Right ventricle myocardium superior (tissue), 1 donor: ENCODE measurements around the gene MINPP1. TPM values are rescaled to one million over a fixed set of nuclear protein-coding genes. Genes with fewer than 3 reads are reported as not detected.

Experiments used
- ATAC-seq: fragments of 200-7000 bp; cut with Tn5 transposase; one replicate; pipeline ENCODE4 v1.9.1; 2020; ENCODE audit warnings: mild to moderate bottlenecking; ENCODE audit not compliant: poor library complexity
- DNase-seq: peaks from one replicate; pipeline ENCODE4 v3.0.0-alpha.2; 2020
- intact Hi-C: fragments of 100-400 bp; cut with DNase I; formaldehyde crosslinking; loops from one replicate; pipeline ENCODE4 v1.11.2; 2022
- microRNA-seq: library from miRNA; unstranded; fragments of <30 nt; microRNA quantifications from one replicate; pipeline ENCODE4 v1.2.0, GENCODE V29; 2020
- total RNA-seq: library from RNA; stranded (reverse); fragmentation: NEBNext Ultra II Directional; extraction: Animal tissue kit (Norgen Biotek cat#: 25700); gene quantifications from one replicate; pipeline ENCODE4 v1.2.1, GENCODE V29; 2021
- donor health status: DM: no; HTN: yes; CAD: no; lungs with severe emphysema.

The MINPP1 gene
- total RNA-seq, 1 donor from 2014 or later: 5.5 TPM

DNA sequence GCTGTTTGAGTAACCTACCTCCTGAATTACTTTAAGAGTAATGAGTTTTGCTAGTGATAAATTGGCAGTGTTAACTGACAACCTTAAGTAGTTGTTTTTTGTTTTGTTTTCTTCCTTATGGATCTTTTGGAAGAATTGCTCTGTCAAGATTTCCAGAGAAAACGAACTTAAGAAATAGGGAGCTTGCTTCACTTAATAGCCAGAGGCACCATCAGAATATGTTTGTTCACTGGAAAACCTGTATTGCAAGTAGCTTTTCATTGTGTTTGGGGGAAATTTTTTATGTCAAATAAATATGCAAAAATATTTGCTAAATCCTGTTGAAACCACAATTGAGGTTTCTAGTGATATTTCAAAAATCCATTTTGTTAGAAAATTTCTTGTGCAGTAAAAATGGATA is 89.5 kb downstream of the MINPP1 start:
- intact Hi-C loops: no loop called here
- ATAC-seq (no peak), DNase-seq (no peak)

DNA sequence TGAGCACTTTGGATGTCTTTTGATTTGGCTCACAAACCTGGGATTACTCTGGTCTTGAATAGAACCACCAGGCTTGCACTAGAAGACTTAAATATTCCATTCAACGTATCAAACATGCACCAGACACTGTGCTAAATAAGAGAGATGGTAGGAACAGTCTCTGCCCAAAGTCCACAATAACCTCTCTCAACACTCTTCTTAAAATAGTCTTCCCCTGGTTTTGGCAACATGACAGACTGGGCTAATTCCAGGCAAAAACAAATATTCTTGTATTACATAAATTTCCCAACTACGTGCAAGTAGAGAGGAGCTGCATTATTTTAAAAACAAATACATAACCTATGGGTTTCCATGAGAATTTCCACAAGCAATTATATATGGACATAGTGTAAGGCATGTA is 90.2 kb downstream of the MINPP1 start:
- ATAC-seq (peak; percentile 46), DNase-seq (no peak)
- intact Hi-C loops: no loop called here

DNA sequence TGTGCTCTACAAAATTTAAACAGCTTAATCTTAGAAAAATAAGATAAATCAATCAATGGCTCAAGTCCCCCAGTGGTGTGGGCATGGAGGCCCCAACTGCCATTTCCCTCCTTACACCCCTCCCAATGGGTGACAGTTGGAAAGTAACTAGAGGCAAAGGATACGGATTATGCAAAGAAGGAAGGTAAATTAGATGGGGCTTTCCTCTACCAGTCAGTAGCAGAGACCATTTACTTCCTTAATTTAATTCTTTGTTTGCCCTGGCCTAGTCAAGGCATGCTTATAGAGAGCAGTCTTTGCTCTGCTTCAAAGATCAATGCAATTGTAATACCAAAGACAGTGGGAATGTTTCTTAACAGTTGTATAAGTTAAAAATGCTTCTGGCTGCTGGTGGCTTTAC is 91.7 kb downstream of the MINPP1 start:
- DNase-seq (no peak), ATAC-seq (no peak)
- intact Hi-C loops: no loop called here

DNA sequence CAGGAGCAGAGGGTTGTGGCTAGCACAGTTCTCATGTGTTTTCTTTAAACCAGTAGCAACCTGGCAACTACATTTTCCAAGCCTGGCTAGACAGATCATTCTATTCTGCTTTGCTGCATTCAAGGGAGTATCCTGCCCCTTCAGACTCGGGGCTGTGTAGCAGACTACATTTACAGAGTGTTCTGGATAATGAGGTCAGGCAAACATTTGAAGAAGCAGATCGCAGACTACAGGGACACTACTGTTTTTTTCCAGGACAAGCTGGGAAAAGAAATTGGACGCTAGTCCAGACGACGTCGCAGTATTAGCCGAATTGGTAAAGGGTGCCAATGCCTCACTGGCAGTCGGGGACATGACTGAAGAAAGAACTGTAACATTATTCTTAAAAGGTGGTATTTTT is 94.0 kb downstream of the MINPP1 start:
- peak; percentile 27 for ATAC-seq
- intact Hi-C loops: no loop called here

DNA sequence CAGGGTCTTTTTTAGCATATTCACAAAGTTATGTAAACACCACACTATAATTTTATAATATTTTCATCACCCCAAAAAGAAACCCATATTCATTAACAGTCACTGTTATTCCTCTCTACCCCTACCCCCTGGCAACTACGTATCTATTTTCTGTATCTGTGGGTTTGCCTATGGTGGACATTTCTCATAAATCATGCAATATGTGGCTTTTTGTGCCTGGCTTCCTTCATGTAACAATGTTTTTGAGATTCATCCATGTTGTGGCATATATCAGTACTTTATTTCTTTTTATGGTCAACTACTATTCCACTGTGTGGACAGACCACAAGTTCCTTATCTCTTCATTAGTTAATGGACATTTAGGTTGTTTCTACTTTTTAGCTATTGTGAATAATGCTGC is 95.9 kb downstream of the MINPP1 start:
- no peak for DNase-seq
- no peak for ATAC-seq
- intact Hi-C loops: no loop called here

More for the DNA sequence above, 94.0 kb downstream of the MINPP1 start:
- no peak for DNase-seq

Small RNAs within 50 kb of the gene (microRNA-seq; reads per million reads assigned to microRNA genes)
- gene MIR4678: not detected

Other genes with a start within 250 kb of the MINPP1 start
- 4.0 TPM for gene NUTM2D, start 147.1 kb upstream of the MINPP1 start, total RNA-seq
- 8.6 TPM for gene PAPSS2, start 155.0 kb downstream of the MINPP1 start, total RNA-seq